Uterus (tissue), 2 donors: ENCODE measurements around the gene PLEKHD1.

Experiments used
- POLR2A ChIP-seq, 2 donors: fragments of 450-650 bp; IDR thresholded peaks; one replicate each; pipeline ENCODE4 v1.6.1; 2016; ENCODE audit warnings: antibody characterized with exemption in 2 of 2, mild to moderate bottlenecking in 1 of 2, moderate library complexity in 1 of 2
- TF ChIP-seq, protein P1 (sequence below), 4 experiments: fragments of 200-600 bp in 2 of 4; fragments of 450-650 bp in 2 of 4; sonication (generic) in 2 of 4; IDR thresholded peaks; one replicate each; pipeline ENCODE4 v1.5.1; 2016 to 2019; ENCODE audit warnings: antibody characterized with exemption in 4 of 4, mild to moderate bottlenecking in 2 of 4, moderate library complexity in 1 of 4

DNA sequence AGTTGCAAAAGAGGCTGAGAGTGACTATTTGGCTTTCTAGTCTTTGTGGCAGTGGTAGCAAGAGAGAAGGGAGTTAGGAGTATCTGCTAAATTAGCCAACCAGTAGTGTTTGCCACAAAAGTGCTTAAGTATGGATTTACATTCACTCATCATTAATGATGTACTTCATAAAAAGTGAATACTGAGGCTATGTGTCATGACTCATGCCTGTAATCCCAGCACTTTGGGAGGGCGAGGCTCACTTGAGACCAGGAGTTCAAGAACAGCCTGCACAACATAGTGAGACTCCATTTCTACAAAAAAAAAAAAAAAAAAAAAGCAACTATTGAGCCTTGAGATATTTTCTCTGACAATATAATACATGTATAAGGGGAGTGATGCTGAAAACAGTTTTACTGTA lies 53.4 kb downstream of the PLEKHD1 start:
- TF ChIP-seq, protein P1, sequence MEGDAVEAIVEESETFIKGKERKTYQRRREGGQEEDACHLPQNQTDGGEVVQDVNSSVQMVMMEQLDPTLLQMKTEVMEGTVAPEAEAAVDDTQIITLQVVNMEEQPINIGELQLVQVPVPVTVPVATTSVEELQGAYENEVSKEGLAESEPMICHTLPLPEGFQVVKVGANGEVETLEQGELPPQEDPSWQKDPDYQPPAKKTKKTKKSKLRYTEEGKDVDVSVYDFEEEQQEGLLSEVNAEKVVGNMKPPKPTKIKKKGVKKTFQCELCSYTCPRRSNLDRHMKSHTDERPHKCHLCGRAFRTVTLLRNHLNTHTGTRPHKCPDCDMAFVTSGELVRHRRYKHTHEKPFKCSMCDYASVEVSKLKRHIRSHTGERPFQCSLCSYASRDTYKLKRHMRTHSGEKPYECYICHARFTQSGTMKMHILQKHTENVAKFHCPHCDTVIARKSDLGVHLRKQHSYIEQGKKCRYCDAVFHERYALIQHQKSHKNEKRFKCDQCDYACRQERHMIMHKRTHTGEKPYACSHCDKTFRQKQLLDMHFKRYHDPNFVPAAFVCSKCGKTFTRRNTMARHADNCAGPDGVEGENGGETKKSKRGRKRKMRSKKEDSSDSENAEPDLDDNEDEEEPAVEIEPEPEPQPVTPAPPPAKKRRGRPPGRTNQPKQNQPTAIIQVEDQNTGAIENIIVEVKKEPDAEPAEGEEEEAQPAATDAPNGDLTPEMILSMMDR (IDR thresholded peaks at IDR 0.05) = no peak
- TF ChIP-seq POLR2A (IDR thresholded peaks at IDR 0.05) = no peak
